SK-N-SH treated with all-trans-retinoic acid at 6 μM for 48 hours (cell line): ENCODE data around the gene XRN2.

Experiments
- PATZ1 ChIP-seq: fragments of 250-450 bp; sonication (Bioruptor Pico); IDR thresholded peaks from 2 replicates; pipeline ENCODE4 v1.8.0; 2020; ENCODE audit warnings: mild to moderate bottlenecking, moderate library complexity, borderline replicate concordance
- TOX ChIP-seq: fragments of 250-450 bp; sonication (Bioruptor Pico); IDR thresholded peaks from 2 replicates; pipeline ENCODE4 v1.8.0; 2021; ENCODE audit warnings: mild to moderate bottlenecking, moderate library complexity, borderline replicate concordance
- ZFP3 ChIP-seq: fragments of 250-450 bp; sonication (Bioruptor Pico); IDR thresholded peaks from 2 replicates; pipeline ENCODE4 v1.5.0; 2020; ENCODE audit warnings: mild to moderate bottlenecking, moderate library complexity
- TF ChIP-seq, protein P1 (sequence below): fragments of 250-450 bp; sonication (Bioruptor Pico); IDR thresholded peaks from 2 replicates; pipeline ENCODE4 v1.5.1; 2021; ENCODE audit warnings: mild to moderate bottlenecking, moderate library complexity

- TF ChIP-seq PATZ1 (CRISPR knock-in tag), result no peak
- TF ChIP-seq, protein P1, sequence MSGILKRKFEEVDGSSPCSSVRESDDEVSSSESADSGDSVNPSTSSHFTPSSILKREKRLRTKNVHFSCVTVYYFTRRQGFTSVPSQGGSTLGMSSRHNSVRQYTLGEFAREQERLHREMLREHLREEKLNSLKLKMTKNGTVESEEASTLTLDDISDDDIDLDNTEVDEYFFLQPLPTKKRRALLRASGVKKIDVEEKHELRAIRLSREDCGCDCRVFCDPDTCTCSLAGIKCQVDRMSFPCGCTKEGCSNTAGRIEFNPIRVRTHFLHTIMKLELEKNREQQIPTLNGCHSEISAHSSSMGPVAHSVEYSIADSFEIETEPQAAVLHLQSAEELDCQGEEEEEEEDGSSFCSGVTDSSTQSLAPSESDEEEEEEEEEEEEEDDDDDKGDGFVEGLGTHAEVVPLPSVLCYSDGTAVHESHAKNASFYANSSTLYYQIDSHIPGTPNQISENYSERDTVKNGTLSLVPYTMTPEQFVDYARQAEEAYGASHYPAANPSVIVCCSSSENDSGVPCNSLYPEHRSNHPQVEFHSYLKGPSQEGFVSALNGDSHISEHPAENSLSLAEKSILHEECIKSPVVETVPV, result no peak
- no peak for TF ChIP-seq ZFP3
- no peak for TF ChIP-seq TOX (CRISPR knock-in tag)
Measured at GRCh38 chr20:21339499-21339898, 36.4 kb downstream of the XRN2 start.
